GM19372 (cell line): ENCODE results near the gene TSPAN6.
A peak's percentile ranks its signal among the peaks of the same experiment; 100 is the strongest.

Experiments
- ATAC-seq: cut with Tn5 transposase; IDR thresholded peaks from one replicate; pipeline ENCODE4 v1.9.1; 2021; ENCODE audit warnings: mild to moderate bottlenecking, low read depth, moderate library complexity; ENCODE audit not compliant: unreplicated experiment

Gene TSPAN6, protein sequence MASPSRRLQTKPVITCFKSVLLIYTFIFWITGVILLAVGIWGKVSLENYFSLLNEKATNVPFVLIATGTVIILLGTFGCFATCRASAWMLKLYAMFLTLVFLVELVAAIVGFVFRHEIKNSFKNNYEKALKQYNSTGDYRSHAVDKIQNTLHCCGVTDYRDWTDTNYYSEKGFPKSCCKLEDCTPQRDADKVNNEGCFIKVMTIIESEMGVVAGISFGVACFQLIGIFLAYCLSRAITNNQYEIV

DNA sequence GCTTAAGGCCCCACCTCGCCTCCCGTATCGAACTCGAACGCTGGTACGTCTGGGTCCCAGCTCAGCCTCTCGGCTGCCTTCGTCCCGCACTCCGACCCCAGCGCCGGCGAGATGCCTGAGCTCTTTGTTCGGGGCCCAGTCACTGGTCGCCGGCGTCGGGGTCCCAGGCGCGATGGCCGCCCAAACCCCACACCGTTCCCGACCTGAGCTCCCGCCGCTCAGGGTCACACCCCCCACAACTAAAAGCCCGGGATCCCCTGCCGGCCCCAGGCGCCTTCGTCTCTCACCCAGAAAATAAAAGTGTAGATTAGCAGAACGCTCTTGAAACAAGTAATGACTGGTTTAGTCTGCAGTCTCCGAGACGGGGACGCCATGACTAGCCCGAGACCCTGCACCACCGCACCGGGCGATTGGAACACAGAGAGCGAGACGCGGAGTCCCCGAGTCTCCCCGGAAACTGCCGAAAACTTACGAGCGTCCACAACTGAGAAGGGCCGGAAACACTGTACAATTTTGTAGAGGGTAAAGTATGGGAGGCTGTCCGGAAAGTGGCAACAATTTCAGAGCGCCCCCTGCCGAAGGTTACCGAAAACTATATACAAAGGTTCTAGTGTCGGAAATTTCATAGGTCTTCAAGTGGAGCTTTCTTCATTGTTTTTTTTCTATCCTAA is at the start of gene TSPAN6:
Gene TSPAN6, minus strand, starts transcription at position 486 of the 671 bp plus-strand sequence. Its CDS starts 112 bp downstream, at position 374.
- peak; percentile 56 for ATAC-seq

DNA sequence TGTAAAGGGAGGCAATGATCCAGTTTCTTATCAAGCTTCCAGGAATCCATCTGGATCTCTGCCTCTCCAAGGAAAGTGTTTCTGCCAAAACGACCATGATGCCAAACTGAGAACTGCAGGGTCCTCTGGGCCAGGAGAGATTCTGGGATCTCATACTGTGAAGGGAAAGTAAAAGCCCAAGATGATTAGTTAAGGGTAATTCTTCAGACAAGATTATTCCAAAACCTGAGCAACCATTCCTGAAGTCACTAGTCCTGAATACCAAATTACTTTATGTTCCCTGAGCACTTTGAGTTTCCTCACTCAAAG is 49.3 kb upstream of the TSPAN6 start:
- no peak for ATAC-seq

DNA sequence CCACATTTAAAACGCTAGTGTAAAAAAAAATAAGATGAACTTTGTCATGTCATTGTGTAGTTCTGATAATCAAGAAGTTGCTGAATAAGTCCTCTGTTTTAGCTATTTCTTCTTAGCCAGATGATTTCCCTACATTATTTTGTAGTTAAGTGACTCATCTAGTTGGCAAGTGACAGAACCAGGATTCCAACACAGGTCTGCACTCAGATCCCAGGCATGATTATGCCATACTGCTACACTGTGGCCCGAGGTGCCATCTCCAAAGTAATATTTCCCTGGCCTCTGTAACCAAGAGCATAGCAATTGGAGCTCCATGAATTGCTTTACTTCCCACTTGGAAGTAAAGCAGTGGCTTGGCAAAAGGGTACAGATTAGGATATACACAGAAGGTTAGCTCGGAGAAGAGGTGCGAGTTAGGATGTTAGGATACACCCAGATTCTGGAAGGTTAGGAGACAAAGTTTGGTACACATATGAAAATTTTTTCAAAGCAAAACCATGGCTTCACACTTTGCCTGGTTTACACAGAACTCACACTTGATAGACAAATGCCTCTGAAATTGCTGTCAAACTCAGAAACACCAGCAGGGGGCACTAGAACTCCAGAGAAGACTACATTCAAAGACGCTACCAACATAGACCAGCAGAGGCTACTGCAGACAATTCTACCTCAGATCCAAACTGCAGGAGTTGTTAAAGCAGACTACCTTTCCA is 48.8 kb upstream of the TSPAN6 start:
- peak; percentile 64 for ATAC-seq

DNA sequence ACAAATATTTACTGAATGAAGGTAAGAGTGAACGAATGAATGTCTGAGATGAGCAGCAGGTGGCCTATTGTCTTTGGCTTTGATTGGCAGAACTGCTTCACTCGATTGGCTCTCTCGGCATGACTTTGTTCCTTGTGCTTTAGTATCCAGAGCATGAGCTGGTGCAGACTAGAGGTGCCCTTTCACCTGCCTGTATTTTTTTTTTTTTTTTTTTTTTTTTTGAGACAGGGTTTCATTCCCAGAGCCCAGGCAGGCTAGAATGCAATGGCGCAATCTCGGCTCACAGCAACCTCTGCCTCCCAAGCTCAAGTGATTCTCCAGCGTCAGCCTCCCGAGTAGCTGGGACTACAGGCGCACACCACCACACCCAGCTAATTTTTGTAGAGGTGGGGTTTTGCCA is 46.3 kb upstream of the TSPAN6 start:
- ATAC-seq: no peak

DNA sequence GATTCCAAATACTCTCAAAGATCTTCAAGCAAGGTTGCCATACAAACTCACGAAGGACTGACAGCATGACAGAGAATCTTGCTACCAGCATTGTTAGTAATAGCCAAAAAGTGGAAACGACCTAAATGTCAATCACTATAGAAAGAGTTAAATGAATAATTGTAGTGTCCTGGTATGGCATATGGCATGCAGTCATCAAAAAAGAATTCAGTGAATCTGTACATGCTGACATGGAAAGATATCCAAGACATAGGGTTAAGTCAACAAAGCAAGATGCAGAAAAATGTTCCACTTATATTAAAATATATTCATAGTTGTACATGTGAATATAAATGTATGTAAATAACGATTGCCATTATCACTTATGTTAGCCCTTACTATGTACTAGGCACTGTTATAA is 45.0 kb upstream of the TSPAN6 start:
- no peak for ATAC-seq

DNA sequence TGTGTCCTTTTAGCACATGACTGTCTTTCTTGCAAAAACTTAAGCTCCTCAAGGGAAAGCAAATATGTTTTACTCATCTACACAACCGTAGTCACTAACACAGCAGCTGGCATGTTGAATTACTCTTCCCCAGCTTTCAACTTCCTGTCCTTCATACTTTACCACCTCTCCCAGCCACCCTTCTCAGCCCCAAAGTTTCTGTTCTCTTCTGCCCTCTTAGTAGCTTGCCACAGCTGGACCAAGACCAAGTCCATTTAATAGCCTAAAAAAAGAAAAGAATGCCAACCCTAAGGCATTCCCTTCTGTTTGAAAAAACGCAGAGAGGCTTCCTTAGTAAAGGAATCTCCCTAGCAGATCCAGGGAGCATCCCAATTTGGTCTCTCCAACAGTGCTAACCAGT is 44.1 kb upstream of the TSPAN6 start:
- ATAC-seq: no peak

DNA sequence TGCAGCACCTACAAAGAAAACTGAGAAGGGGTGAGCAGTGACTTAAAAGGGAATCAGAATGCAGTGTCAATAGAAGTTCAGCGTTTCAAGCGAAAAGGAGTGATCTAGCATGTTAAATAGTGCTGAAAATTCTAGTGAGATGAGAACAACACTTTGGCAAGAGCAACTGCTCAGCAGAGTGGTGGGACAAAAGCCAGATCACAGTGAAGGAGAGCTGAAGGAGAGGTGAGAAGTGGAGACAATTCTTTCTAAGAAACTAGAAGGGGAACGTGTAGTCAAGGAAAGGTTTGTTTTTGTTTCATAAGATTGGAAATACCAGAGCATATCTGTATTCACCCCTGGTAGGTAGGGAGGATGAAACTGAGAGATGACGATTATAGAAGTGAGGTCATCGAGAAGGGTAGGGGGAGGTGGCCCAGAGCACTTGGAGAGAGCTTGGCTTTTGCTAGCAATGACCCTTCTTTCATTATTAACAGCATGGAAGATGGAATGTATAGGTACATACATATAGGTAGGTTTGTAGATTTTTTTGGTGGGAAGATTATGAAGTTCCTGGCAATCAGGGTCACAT is 41.1 kb upstream of the TSPAN6 start:
- no peak for ATAC-seq

DNA sequence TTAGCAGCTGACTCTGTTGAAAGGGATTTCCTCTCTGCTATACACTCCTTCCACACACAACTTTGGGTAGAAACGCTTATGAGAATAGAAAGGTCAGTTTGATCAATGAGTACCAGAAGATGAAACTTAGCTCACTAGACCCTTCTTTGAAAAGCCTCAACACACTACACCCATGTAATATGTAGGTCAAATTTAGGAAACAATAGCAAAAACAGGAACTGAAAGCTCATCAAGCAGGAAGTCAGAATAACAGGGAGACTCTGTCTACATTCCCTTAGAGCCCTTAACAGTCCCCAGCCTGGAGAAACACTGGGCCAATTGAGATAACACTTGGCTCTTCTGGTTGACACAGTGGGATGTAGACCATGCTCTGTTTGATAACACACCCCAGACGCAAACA is 38.1 kb upstream of the TSPAN6 start:
- no peak for ATAC-seq

DNA sequence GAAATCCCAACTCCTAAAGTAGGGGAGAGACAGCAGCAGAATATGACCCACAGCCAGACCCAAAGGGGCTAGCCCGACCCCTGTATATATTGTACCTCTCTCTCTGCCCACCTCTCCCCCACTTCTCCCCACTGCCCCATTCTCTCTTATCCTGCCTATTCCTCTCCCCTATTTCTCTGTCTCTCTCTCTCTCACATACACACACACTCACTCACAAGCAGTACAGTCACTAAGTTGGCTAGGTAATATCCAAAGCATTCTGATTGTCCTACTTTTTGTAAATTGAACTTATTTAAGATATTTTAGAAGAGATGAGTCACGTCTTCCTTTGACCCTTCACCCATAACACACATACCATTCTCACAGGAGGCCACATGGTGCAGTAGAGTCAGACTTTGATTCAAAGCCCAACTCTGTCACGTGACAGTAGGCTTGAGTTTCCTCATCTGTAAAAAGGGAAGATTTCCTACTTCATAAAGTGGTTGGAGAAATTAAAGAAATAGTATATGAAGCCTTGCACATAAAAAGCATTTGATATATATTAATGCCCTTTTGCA is 36.9 kb upstream of the TSPAN6 start:
- ATAC-seq: no peak

DNA sequence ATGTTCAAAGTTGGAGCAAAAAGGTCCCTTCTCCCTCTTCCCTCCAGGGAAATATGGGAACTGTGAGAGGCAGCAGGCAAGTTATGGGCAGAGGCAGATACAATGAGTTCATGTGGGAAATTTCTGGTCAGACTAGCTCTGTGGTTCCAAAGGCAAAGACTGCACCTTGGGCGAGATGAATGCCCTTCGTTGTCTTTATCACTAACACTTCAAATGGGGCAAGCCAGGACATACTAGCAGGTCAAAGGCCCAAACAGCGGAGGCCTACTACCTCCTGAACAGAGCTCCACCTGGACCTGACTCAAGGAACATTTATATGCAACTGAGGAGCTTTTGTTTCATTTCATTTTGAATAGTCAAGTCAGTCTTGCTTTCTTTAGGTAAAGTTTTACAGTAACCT is 36.4 kb upstream of the TSPAN6 start:
- ATAC-seq: no peak

DNA sequence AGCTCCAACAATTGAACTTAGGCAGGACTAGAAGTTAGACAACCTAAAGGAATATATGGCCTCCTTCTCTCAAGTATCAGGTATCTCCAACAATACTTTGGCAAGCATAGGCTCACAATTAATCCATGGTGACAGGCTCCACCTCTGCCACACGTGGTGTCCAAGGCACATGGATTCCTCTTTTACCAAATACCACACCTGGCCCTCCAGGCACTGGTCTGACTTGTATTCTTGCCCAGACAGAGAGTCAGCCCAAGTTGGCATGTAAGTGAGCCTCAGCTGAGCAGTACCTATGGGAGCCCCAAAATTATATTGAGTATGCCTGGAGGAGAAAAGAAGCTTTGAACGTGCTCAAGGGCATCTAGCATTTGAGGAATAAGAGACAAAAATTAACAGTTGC is 27.0 kb upstream of the TSPAN6 start:
- no peak for ATAC-seq

DNA sequence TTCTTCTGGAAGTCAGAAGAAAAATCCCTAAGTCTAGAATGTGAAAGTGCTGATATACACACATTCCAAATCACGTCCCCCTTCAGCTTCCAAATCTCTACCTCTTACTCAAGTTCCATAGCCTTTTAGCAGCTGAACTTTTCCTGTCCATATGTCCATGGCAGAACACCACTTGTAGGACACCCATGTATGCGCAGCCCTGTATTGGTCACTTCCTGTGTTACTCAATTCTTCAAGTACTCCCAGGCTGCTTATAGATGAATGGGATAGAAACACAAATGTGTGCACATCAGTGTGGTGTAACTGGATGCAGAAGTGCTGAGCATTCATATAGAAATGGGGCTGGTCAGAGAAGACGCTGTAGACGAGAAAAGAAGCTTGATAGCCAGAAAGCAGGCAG is 26.2 kb upstream of the TSPAN6 start:
- ATAC-seq: no peak

DNA sequence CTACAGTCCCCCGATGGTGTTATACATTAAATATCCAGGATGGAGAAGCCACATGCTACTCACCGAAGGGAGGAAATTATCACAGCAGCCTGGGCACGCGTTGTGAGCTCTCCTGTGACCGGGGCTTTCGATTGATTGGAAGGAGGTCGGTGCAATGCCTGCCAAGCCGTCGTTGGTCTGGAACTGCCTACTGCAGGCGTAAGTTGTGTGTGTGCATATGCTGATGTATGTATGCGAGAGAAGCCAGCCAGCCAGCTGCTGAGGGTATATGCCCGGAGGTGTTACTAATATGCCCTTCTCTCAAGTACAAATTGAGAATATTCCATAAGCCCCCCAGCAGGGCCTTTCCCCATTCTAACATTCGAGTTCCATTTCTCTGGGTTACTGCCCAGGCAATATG is 25.6 kb upstream of the TSPAN6 start:
- no peak for ATAC-seq

DNA sequence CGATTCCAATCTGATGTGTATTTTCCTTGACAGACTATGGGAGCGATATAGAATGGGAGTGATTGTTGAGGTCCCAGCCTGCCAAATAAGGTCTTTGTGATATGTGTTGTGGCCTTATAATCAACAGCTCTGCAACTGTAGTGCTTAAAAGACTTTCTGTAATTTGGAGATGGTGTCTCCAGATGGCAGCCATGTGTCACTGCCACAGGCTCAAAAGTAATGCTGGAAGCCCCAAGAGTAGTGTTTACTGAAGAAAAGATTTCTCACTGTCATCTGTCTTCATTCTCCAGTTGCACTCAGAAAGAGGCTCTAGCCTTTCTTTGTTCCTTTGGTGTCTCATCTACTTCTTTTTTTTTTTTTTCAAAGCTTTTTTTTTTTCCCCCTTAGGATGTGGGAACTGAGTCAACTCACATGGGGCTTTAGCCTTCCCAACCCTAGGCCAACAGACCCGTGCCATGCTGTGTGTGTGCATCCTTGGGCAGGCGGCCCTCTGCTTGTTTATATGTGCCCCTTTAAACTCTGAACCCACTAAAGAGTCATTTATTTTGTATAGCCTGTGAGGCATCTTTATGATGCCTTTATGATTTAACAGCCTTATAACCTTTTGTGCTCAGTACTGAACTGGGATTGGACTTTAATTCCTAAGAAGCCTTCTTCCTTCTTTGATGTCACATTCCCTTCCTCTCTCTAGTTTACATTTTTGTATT is 23.0 kb upstream of the TSPAN6 start:
- ATAC-seq: no peak

DNA sequence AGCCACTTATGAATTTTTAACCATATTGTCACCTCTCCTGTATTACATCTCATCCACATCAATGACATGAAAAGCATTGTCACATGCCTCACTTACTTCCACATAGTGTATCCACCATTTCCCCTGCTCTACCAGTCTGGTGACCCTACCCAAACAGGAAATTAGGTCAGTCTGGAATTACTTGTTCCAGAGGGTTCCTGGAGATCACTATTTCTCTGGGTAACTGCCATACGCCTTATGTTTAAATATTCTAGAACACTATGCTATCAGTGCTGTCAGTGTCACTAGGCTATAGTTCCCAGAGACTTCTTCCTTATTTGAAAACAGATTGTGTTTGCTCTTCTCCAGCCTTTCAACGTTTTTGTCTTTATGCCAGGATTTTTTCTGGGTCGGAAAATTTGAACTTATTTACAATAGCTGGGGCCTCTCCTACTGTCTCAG is 22.4 kb upstream of the TSPAN6 start:
- ATAC-seq: no peak

DNA sequence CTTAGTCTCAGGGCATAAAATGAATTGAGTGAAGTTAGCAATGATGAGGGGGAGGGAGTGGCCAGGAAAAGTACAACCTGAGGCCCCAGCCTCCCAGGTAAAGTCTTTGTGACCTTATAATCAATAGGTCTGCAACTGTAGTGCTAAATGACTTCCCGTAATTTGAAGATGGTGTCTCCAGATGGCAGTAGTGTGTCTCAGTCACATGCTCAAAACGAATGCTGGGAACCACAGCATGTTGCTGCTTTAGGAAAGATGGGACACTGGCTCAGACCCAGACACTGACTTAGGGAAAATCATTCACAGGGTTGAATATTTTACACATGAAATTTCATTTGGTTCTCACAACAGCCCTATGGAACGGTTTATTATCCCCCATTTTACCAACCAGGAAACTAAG is 17.7 kb upstream of the TSPAN6 start:
- no peak for ATAC-seq

DNA sequence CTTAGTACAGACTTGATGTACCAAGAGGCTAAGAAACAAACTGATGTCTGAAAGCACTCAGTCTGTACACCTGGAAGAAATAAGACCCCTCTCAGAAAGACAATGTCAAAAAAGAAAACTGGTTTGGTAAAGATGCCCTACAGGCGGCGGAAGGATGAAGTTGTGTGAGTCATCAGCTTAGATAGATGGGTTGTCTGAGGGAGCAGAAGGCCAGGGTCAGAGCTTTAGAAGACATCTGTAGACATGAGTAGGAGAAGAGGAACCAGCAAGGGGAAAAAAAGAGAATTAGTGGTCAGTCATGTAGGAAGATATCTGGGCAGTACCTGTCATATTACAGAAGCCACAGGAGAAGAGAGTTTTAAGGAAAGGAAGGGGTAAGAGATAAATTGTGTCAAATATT is 15.7 kb upstream of the TSPAN6 start:
- ATAC-seq: no peak

DNA sequence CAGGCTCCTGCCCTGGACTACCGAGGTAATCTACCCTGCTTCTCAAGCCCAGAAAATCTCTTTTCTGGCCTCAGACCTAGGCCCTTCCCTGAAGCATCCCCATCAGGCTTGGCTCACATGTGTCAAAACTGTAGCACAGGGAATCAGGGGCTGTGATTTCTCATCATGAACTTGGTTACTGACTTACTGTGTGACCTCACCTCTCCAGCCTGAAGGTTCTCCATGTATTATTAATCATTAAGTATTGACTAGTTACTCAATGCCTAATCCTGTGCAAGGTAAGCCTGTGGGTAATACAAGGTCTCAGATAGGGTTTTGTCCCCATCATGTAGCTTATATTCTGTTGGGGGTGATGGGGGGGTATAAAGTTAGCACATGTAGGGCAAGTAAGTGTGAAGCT is 14.2 kb upstream of the TSPAN6 start:
- ATAC-seq: no peak

DNA sequence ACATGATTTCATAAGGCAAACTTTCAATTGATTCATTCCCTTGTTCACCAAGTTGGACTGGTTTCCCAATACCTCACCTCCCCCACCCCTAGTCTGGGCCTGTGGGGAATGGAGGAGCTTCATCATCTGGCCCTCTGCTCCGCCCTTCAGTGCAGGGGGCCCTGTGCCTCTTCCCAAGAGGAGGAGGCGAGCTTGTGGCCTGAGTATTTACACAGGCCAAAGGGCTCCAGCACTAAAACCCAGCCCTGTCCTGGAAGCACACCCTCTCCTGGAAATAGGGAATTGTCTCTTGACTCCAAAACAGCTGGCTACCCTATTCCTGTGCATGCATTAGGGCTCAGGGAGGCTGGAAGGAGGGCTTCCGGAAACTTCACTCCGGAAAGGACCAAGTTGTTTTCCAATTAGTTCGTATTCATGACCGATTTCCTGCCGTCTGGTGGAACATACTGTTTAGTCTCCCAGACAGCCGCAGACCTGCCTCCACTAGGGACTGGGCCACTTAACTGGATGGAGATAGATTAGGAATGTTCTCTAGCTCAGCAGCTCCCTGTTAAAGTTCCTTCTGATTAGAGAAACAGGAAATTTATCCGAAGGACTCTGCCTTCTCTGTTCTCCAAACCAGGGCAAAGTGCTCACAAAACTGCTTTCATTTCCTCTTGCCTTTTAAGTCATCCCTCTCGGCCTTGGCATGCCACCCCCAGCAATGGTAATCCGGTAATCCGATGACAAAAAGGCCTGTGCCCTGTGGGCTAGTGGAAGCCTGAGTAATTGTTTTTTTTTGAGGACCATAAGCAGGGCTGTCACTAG is 13.1 kb upstream of the TSPAN6 start:
- ATAC-seq: no peak
